Stimulated activated naive CD8-positive, alpha-beta T cell treated with anti-CD3 and anti-CD28 coated beads, Interleukin-15, Interleukin-2, amounts not matched to agents 100 ng/mL and 50 ng/mL, for 24 hours (primary cell): Measurements from ENCODE around the gene HIPK1.
"Not testable (repeated sequence)": the region's sequence is repeated elsewhere in the genome, so short reads cannot be mapped to it uniquely, and the experiment has no call there.

Experiments
- H3K27ac Mint-ChIP-seq: one replicate; pipeline ENCODE4 v1.8.0; 2021; ENCODE audit warnings: mild to moderate bottlenecking, mixed read lengths
- H3K27me3 Mint-ChIP-seq: one replicate; pipeline ENCODE4 v1.8.0; 2021; ENCODE audit warnings: mixed read lengths
- H3K36me3 Mint-ChIP-seq: one replicate; pipeline ENCODE4 v1.8.0; 2021; ENCODE audit warnings: low read depth, mixed read lengths
- H3K4me1 Mint-ChIP-seq: one replicate; pipeline ENCODE4 v1.8.0; 2021; ENCODE audit warnings: low read depth, mixed read lengths
- H3K4me3 Mint-ChIP-seq: one replicate; pipeline ENCODE4 v1.8.0; 2021; ENCODE audit warnings: mild to moderate bottlenecking, mixed read lengths
- H3K9me3 Mint-ChIP-seq: one replicate; pipeline ENCODE4 v1.8.0; 2021; ENCODE audit warnings: mixed read lengths

The HIPK1 gene

DNA sequence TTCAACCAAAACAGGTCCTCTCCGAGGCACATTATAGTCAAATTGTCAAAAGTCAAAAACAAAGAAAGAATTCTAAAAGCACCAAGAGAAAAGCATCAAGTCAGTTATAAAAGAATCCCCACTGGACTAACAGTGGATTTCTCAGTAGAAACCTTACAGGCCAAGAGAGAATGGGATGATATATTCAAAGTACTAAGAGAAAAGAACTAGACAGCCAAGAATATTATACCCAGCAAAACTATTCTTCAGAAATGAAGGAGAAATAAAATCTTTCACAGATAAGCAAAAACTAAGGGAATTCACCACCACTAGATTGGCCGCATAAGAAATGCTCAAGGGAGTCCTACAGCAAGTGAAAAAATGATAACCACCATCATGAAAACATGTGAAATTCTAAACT is 66.3 kb downstream of the HIPK1 start:
- no peak overlapping the region for H3K27ac Mint-ChIP-seq
- H3K36me3 Mint-ChIP-seq: peaks cover 14% of the 10 kb centered on the region
- peaks cover 19% of the 10 kb centered on the region for H3K9me3 Mint-ChIP-seq
- H3K27me3 Mint-ChIP-seq: no peaks in the 10 kb centered on the region
- no peaks in the 10 kb centered on the region for H3K4me1 Mint-ChIP-seq
- no peak overlapping the region for H3K4me3 Mint-ChIP-seq

DNA sequence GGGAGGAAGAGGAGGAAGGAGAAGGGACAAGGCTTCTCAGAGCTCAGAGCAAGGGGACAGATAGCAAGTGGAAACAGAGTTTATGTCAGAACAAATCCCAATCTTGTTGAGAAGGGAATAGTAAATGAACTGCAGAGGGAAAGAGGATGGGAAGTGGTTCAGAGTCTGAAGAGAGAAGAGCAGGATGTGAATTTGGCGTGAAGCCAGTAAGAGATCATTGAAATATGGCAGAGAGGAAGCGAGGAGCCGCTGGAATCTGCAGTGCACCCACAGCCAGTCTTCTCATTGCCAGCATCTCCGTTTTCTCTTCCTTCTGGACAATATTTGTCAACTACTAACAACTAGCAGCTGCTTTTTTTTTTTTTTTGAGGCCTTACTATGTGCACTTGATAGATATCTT is 69.2 kb downstream of the HIPK1 start:
- Mint-ChIP-seq H3K4me3 (no peak overlapping the region), H3K4me1 (no peaks in the 10 kb centered on the region), H3K27ac (no peak overlapping the region), H3K9me3 (peaks cover 14% of the 10 kb centered on the region), H3K36me3 (peaks cover 14% of the 10 kb centered on the region), H3K27me3 (no peaks in the 10 kb centered on the region)

DNA sequence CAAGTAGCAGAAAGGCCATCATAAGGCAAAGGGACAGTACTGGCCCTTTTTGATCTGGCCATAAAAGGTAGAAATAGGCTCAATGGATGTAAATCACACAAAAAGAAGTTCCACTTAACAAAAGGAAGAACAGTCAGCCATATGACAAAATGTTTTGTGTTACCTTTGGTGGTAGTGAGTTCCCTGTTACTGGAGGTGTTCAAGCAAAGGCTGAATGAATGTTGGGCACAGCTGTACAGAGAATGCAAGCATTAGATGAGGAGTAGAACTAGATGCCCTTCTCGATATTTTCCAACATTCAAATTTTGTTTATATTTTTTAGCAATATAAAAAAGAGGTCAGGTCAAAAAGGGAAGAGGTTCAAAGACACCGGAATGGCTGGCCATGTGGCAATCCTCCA is 70.1 kb downstream of the HIPK1 start:
- H3K4me1 Mint-ChIP-seq: no peaks in the 10 kb centered on the region
- H3K9me3 Mint-ChIP-seq: peaks cover 11% of the 10 kb centered on the region
- peaks cover 11% of the 10 kb centered on the region for H3K36me3 Mint-ChIP-seq
- no peak overlapping the region for H3K27ac Mint-ChIP-seq
- no peak overlapping the region for H3K4me3 Mint-ChIP-seq
- no peaks in the 10 kb centered on the region for H3K27me3 Mint-ChIP-seq

DNA sequence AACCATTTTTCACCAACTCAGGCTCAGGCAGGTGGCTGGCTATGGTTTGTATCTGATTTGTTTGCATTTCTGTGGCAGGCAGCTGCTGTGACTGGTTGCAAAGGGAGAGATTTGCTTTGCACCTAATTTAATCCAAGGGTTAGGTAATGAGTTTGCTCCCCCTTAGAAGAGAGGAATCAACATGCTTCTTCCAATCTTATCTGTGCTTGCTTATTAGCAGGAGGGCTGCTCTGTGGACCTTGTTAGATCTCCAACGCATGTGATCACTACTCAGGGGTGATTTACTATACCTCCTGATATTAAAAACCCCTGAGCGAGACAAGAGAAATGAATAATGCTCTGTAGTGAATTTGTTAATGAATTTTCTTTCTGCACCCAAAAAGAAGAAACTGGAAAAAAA is 70.7 kb downstream of the HIPK1 start:
- Mint-ChIP-seq H3K4me1 (no peaks in the 10 kb centered on the region), H3K27ac (no peak overlapping the region), H3K27me3 (peaks cover 2% of the 10 kb centered on the region), H3K4me3 (no peak overlapping the region), H3K36me3 (peaks cover 7% of the 10 kb centered on the region), H3K9me3 (peaks cover 7% of the 10 kb centered on the region)

DNA sequence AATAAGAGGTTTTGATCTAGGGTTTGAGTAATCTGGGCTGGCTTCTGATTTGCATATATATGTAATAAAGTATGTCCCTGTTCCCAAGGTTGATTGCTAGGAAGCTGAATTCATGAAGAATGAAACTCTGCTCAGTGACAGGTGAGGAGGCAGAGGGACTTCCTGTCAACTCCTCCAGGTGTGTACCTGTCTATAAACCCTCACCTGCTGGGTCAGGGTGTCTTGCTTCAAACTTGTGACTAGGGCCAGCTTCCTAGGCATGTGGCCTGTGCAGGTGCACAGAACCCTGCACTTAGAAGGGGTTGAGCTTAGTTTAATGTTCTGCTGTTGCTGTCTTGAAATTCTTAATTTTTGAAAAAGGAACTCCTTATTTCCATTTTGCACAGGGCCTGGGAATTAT is 71.3 kb downstream of the HIPK1 start:
- Mint-ChIP-seq H3K9me3 (peaks cover 2% of the 10 kb centered on the region), H3K4me1 (no peaks in the 10 kb centered on the region), H3K4me3 (no peak overlapping the region), H3K27me3 (peaks cover 3% of the 10 kb centered on the region), H3K27ac (no peak overlapping the region), H3K36me3 (peaks cover 2% of the 10 kb centered on the region)

DNA sequence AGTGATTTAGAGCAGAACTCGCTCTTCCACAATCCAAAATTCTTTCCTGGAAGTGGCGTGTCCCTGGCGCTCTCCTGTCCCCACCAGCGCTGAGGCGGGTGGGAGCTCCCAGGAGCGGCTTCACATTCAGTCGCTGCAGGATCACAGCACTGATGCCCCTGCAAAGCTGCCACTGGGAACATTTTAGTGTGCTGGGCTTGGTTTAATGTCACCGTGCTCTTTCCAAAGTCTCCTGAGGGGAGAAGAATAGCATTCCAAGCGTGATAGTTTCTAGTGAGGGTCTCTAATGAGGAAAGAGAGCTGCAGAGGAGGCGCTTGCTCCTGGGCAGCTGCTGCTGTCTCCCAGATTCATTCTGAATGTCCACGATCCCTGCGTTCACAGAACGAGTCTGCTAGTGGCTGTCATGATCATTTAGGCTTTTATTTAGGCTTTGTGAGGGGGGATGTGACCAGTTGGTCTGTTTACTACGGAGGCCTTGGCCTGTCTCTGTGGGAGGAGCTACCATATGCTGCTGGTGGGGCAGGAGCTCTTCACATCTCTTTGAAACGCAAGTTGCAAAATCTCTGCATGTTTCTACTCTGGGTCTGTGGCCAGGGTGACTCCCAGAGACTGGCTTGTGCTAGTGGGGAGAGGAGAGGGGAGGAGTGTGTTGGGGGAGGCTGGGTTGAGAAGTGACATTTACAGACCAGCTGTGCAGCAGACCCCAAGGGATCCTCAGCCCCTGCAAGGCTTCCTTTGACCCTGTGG is 73.5 kb downstream of the HIPK1 start:
- no peaks in the 10 kb centered on the region for H3K36me3 Mint-ChIP-seq
- no peaks in the 10 kb centered on the region for H3K9me3 Mint-ChIP-seq
- no peaks in the 10 kb centered on the region for H3K4me1 Mint-ChIP-seq
- peaks cover 8% of the 10 kb centered on the region for H3K27me3 Mint-ChIP-seq
- H3K4me3 Mint-ChIP-seq: no peak overlapping the region
- H3K27ac Mint-ChIP-seq: no peak overlapping the region

DNA sequence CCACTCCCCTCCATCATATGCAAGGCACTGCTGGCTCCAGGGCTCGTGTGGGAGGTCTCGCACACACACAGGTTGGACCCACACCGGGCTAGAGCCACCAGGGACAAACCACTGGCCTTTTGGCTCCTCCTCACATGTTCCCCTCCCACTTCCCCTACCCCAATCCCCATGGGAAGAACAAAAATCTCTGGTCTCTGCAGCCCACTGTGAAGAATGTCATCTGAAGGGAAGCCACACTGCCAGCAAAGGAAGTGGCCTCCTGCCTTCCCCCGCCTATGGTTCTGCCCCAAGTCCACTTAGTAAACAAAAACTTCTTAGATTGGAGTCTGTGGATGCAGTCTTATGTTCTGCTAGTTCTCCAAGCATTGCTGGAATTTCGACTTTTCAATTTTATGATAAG is 74.3 kb downstream of the HIPK1 start:
- Mint-ChIP-seq H3K27ac (no peak overlapping the region), H3K9me3 (no peaks in the 10 kb centered on the region), H3K4me3 (no peak overlapping the region), H3K27me3 (peaks cover 8% of the 10 kb centered on the region), H3K4me1 (no peaks in the 10 kb centered on the region), H3K36me3 (no peaks in the 10 kb centered on the region)

DNA sequence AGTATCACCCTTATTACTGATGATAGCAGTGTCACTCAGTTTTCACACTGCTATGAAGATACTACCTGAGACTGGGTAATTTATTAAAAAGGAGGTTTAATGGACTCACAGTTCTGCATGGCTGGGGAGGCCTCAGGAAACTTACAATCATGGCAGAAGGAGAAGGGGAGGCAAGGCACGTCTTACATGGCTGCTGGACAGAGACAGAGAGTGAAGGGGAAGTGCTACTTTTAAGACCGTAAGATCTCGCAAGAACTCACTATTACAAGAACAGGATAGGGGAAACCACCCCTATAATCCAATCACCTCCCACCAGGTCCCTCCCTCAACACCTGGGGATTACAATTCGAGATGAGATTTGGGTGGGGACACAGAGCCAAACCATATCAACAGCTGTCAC is 77.7 kb downstream of the HIPK1 start:
- H3K4me1 Mint-ChIP-seq, H3K27me3 Mint-ChIP-seq, H3K36me3 Mint-ChIP-seq, H3K27ac Mint-ChIP-seq, H3K4me3 Mint-ChIP-seq, H3K9me3 Mint-ChIP-seq: not testable (repeated sequence)

DNA sequence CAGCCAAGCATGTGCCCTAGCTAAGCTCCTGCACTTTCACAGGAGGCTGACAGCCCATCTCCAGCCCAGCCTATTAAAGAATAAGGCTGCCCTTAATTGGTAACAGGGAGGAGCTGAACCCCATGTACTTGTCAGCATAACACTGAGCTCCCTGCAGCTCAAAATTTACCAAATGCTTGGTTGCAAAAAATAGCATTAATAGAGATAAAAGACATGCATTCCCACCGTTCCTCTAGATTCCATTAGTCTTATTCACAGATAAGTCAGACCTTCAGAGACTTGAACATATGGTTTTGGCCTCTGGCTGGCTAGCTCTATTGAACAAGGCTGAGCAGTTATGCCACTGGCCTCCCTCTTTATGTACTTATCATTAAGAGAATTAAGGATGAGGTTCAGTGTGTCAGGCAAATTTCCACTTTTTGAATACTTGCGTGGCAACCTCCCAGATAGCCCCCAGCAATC is 79.4 kb downstream of the HIPK1 start:
- no peaks in the 10 kb centered on the region for H3K4me1 Mint-ChIP-seq
- H3K9me3 Mint-ChIP-seq: no peaks in the 10 kb centered on the region
- H3K36me3 Mint-ChIP-seq: no peaks in the 10 kb centered on the region
- no peak overlapping the region for H3K27ac Mint-ChIP-seq
- peaks cover 11% of the 10 kb centered on the region for H3K27me3 Mint-ChIP-seq
- no peak overlapping the region for H3K4me3 Mint-ChIP-seq

DNA sequence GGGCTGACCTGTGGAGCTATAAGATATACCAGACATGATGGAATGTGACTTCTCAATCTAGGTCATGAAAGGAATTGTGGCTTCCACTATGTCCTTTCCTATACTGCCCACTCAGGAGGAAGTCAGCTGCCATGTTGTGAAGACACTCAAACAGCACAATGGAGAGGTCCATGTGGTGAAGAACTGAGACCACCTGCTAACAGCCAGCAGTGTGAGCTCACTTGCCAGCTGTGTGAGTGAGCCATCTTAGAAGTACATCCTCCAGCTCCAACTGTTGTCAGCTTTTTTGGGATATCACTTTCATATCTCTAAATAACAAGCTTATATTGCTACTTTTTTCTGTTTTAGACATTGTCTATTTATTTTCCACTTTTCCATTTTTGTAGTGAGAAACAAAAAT is 79.9 kb downstream of the HIPK1 start:
- no peaks in the 10 kb centered on the region for H3K36me3 Mint-ChIP-seq
- no peaks in the 10 kb centered on the region for H3K4me1 Mint-ChIP-seq
- no peak overlapping the region for H3K27ac Mint-ChIP-seq
- H3K9me3 Mint-ChIP-seq: no peaks in the 10 kb centered on the region
- H3K4me3 Mint-ChIP-seq: no peak overlapping the region
- peaks cover 11% of the 10 kb centered on the region for H3K27me3 Mint-ChIP-seq

DNA sequence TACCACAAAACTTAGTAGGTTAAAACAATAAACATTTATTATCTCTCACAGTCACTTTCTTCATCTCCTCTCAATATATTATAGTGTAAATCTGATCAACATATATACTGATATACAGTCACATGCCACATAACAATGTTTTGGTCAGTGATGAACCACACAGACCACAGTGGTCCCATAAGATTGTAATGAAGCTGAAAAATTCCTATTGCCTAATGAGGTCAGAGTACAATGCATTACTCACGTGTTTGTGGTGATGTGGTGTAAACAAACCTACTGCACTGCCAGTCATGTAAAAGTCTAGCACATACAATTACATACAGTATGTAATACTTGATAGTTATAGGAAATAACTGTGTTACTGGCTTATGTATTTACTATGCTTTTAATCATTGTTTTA is 80.3 kb downstream of the HIPK1 start:
- H3K4me1 Mint-ChIP-seq: no peaks in the 10 kb centered on the region
- no peak overlapping the region for H3K4me3 Mint-ChIP-seq
- no peaks in the 10 kb centered on the region for H3K9me3 Mint-ChIP-seq
- H3K27ac Mint-ChIP-seq: no peak overlapping the region
- peaks cover 11% of the 10 kb centered on the region for H3K27me3 Mint-ChIP-seq
- H3K36me3 Mint-ChIP-seq: no peaks in the 10 kb centered on the region

DNA sequence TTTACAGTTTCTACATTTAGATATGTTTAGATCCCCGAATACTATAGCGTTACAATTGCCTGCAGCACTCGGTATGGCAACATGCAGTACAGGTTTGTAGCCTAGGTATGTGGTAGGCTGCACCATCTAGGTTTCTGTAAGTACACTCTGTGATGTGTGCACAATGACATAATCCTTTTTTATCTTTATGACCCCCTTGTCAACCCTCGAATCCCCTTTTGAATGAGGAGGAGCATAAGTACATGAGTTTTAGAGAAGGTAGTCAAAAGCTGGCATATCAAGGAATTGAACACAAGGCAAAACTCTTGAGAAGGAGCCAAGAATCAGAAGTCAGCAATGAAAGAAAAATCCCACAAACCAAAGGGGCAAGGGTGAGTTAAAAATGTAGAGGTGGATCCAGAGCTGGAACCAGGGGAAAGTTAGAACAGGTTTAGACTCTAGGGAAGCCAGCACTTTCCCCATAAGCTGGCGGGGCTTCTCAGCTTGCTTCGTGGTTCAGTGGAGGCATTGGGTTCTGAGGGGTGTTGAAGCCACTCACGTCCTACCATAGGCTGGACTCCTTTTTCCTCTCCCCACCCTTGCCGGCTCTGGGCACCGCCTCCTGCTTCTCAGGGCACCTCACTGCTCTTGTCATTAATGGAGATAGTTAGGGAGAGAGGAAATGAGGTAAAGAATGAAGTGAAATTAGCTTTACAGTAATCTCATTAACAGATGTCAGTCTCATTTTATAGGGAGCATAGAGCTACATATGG is 81.5 kb downstream of the HIPK1 start:
- Mint-ChIP-seq H3K27ac (no peak overlapping the region), H3K36me3 (no peaks in the 10 kb centered on the region), H3K27me3 (peaks cover 7% of the 10 kb centered on the region), H3K9me3 (no peaks in the 10 kb centered on the region), H3K4me3 (no peak overlapping the region), H3K4me1 (no peaks in the 10 kb centered on the region)

DNA sequence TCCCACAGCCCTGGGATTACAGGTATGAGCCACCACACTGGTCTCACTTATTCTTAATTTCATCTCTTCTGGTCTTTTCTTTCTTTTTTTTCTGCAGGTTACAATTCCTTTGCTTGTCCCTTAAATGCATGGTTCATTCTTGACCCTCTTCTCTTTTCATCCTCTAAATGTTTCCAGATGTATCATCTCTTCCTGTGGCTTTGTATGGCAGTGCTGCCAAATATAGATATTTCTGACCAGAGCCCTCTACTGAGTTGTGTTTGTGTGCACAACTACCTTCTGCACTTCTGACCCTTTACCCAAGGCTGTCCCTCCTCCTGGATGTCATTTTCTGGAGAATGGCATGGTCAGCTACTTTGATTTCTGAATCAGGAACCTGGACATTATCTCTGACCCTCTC is 82.7 kb downstream of the HIPK1 start:
- H3K4me1 Mint-ChIP-seq: no peaks in the 10 kb centered on the region
- H3K9me3 Mint-ChIP-seq: no peaks in the 10 kb centered on the region
- H3K27ac Mint-ChIP-seq: no peak overlapping the region
- H3K4me3 Mint-ChIP-seq: no peak overlapping the region
- H3K27me3 Mint-ChIP-seq: peaks cover 4% of the 10 kb centered on the region
- H3K36me3 Mint-ChIP-seq: no peaks in the 10 kb centered on the region

DNA sequence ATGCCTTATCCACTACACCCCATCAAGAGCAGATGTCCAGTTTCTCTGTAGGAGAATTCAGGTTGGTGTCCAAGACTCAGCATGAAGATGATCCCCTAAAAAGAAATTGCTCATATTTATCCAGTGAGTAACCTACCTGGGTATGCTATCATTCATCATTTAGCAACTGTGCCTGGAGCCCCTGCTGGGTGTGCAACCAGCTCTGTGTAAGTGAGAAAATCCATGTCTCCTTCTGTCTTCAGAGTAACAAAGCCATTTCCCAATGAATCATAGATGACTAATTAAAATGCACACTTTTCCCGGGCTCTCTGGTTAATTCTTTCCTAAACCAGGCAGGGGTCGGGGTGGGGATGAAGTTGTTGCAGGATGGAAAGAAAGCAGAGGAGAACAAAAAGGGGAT is 86.0 kb downstream of the HIPK1 start:
- Mint-ChIP-seq H3K36me3 (no peaks in the 10 kb centered on the region), H3K4me1 (no peaks in the 10 kb centered on the region), H3K9me3 (no peaks in the 10 kb centered on the region), H3K27me3 (peaks cover 9% of the 10 kb centered on the region), H3K4me3 (no peak overlapping the region), H3K27ac (no peak overlapping the region)

DNA sequence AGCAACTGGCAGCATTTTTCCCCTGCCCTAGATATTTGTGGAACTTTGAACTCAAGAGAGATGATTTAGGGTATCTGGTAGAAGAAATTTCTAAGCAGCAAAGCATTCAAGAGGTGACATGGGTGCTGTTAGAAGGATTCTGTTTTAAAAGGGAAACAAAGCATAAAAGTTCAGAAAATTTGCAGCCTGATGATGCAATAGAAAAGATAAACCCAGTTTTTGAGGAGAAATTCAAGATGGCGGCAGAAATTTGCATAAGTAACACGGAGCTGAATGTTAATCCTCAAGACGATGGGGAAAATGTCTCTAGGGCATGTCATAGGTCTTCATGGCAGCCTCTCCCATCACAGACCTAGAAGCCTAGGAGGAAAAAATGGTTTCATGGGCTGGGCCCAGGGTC is 90.6 kb downstream of the HIPK1 start:
- not testable (repeated sequence) for H3K9me3 Mint-ChIP-seq, H3K27ac Mint-ChIP-seq, H3K4me1 Mint-ChIP-seq, H3K27me3 Mint-ChIP-seq, H3K4me3 Mint-ChIP-seq, H3K36me3 Mint-ChIP-seq

DNA sequence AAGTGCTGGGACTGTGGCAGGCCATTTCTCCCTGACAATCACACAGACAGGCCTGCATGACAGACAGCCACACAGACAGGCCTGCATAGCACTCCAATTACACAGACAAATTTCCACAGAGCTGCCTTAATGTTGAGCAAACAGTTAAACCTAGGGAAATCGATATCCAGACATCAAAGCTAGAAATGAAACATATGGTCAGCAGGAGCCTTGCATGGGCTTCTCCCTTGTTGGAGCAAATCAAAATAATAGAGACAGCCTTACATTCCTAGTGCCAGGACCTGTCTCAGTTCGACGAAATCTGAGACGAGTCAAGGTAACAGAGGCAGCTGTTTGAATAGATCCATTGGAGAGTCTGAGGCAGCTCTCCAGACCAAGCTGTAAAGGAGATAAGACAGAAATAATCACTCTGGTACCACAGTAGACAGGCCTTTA is 92.6 kb downstream of the HIPK1 start:
- no peaks in the 10 kb centered on the region for H3K36me3 Mint-ChIP-seq
- H3K9me3 Mint-ChIP-seq: no peaks in the 10 kb centered on the region
- no peak overlapping the region for H3K4me3 Mint-ChIP-seq
- no peaks in the 10 kb centered on the region for H3K4me1 Mint-ChIP-seq
- H3K27me3 Mint-ChIP-seq: peaks cover 6% of the 10 kb centered on the region
- no peak overlapping the region for H3K27ac Mint-ChIP-seq
